Mesenchymal stem cell (in vitro differentiated cells and primary cell): ENCODE data around the gene KCNT1.

Experiments used
- DNase-seq: peaks from one replicate; pipeline ENCODE4 v3.0.0-alpha.2; 2013
- H2AFZ ChIP-seq: one replicate; pipeline ENCODE4 v1.6.1; 2013; ENCODE audit warnings: low read depth, mild to moderate bottlenecking, control low read depth, inconsistent platforms, low read length, moderate library complexity
- H2AK5ac ChIP-seq: 2 replicates; pipeline ENCODE4 v1.6.1; 2013; ENCODE audit warnings: low read length, moderate library complexity, mild to moderate bottlenecking, inconsistent platforms; ENCODE audit not compliant: severe bottlenecking
- H2BK120ac ChIP-seq: one replicate; pipeline ENCODE4 v1.6.1; 2013; ENCODE audit warnings: low read depth, mild to moderate bottlenecking, inconsistent platforms, low read length, moderate library complexity
- H2BK12ac ChIP-seq, 2 experiments: one replicate each; pipeline ENCODE4 v1.6.1; 2013; ENCODE audit warnings: inconsistent platforms in 2 of 2, low read length in 2 of 2, mild to moderate bottlenecking in 2 of 2, moderate library complexity in 2 of 2, control low read depth in 1 of 2
- H2BK15ac ChIP-seq: one replicate; pipeline ENCODE4 v1.6.1; 2013; ENCODE audit warnings: mild to moderate bottlenecking, low read depth, inconsistent platforms; ENCODE audit not compliant: poor library complexity, severe bottlenecking
- H2BK5ac ChIP-seq: 2 replicates; pipeline ENCODE4 v1.6.1; 2013; ENCODE audit warnings: low read depth, mild to moderate bottlenecking, low read length, control low read depth, inconsistent platforms; ENCODE audit not compliant: poor library complexity, severe bottlenecking
- H3K14ac ChIP-seq, 2 experiments: one replicate each; pipeline ENCODE4 v1.6.1; 2013; ENCODE audit warnings: inconsistent platforms in 2 of 2, low read length in 2 of 2, control low read depth in 1 of 2, mild to moderate bottlenecking in 1 of 2, moderate library complexity in 1 of 2
- H3K18ac ChIP-seq, 2 experiments: one replicate each; pipeline ENCODE4 v1.6.1; 2013; ENCODE audit warnings: inconsistent platforms in 2 of 2, low read length in 2 of 2, control low read depth in 1 of 2, low read depth in 1 of 2, mild to moderate bottlenecking in 1 of 2
- H3K23ac ChIP-seq, 2 experiments: one replicate each; pipeline ENCODE4 v1.6.1; 2013; ENCODE audit warnings: inconsistent platforms in 2 of 2, low read length in 2 of 2, mild to moderate bottlenecking in 2 of 2, moderate library complexity in 2 of 2, control low read depth in 1 of 2
- H3K27ac ChIP-seq: 2 replicates; pipeline ENCODE4 v1.5.1; 2013; ENCODE audit warnings: mild to moderate bottlenecking, moderate library complexity, low read length, control low read depth, inconsistent platforms; ENCODE audit not compliant: poor library complexity, severe bottlenecking
- H3K27me3 ChIP-seq, 2 experiments: 2 replicates each; pipeline versions ENCODE4 v1.6.1 to v1.7.0; 2013; ENCODE audit warnings: low read length in 2 of 2, mild to moderate bottlenecking in 2 of 2, moderate library complexity in 2 of 2, control low read depth in 1 of 2, inconsistent platforms in 1 of 2; ENCODE audit not compliant: control insufficient read depth in 1 of 2, insufficient read depth in 1 of 2
- H3K36me3 ChIP-seq, 2 experiments: 2 replicates each; pipeline versions ENCODE4 v1.6.1 to v1.7.0; 2013; ENCODE audit warnings: low read length in 2 of 2, control low read depth in 1 of 2, inconsistent platforms in 1 of 2, low read depth in 1 of 2, mild to moderate bottlenecking in 1 of 2; ENCODE audit not compliant: insufficient read depth in 2 of 2, control insufficient read depth in 1 of 2
- H3K4ac ChIP-seq, 2 experiments: one replicate each; pipeline ENCODE4 v1.6.1; 2013; ENCODE audit warnings: inconsistent platforms in 2 of 2, low read length in 2 of 2, mild to moderate bottlenecking in 2 of 2, moderate library complexity in 2 of 2, control low read depth in 1 of 2, low read depth in 1 of 2
- H3K4me1 ChIP-seq: 2 replicates; pipeline ENCODE4 v1.6.1; 2013; ENCODE audit warnings: low read depth, low read length, control low read depth; ENCODE audit not compliant: control insufficient read depth, insufficient read depth
- H3K4me2 ChIP-seq: 2 replicates; pipeline ENCODE4 v1.6.1; 2013; ENCODE audit warnings: low read length, mild to moderate bottlenecking, inconsistent platforms; ENCODE audit not compliant: poor library complexity, severe bottlenecking
- H3K4me3 ChIP-seq, 2 experiments: 2 replicates each; pipeline versions ENCODE4 v1.5.1 to v1.7.0; 2013; ENCODE audit warnings: low read length in 2 of 2, mild to moderate bottlenecking in 2 of 2, control low read depth in 1 of 2, low read depth in 1 of 2; ENCODE audit not compliant: insufficient read depth in 1 of 2
- H3K79me1 ChIP-seq: replicated peaks from 2 replicates; pipeline ENCODE4 v1.6.1; 2013; ENCODE audit warnings: mild to moderate bottlenecking, control low read depth, low read length, inconsistent platforms; ENCODE audit not compliant: poor library complexity, severe bottlenecking
- H3K9ac ChIP-seq: 2 replicates; pipeline ENCODE4 v1.7.0; 2013; ENCODE audit warnings: mild to moderate bottlenecking, low read length, moderate library complexity
- H3K9me3 ChIP-seq: 2 replicates; pipeline ENCODE4 v1.7.0; 2013; ENCODE audit warnings: mild to moderate bottlenecking, low read length; ENCODE audit not compliant: control insufficient read depth
- H4K8ac ChIP-seq: one replicate; pipeline ENCODE4 v1.6.1; 2013; ENCODE audit warnings: inconsistent platforms, mild to moderate bottlenecking, low read length, moderate library complexity
- H4K91ac ChIP-seq: one replicate; pipeline ENCODE4 v1.6.1; 2013; ENCODE audit warnings: mild to moderate bottlenecking, low read length, inconsistent platforms
- WGBS: methylation state at CpG from one replicate; pipeline ENCODE4 v1.1.7; 2013; ENCODE audit warnings: mixed read lengths; 5-methylcytosine and 5-hydroxymethylcytosine counted together

Gene KCNT1

GRCh38 chr9:135756576-135756975, 54.6 kb downstream of the KCNT1 start:
- Histone ChIP-seq H2BK15ac (no peak overlapping the region), H3K36me3 (no peaks in the 10 kb centered on the region), H3K23ac (no peak overlapping the region), H2BK120ac (no peak overlapping the region), H3K27ac (no peak overlapping the region), H2BK12ac (no peak overlapping the region), H2BK5ac (no peak overlapping the region), H3K9me3 (no peaks in the 10 kb centered on the region), H3K4me2 (no peak overlapping the region), H3K4ac (no peak overlapping the region), H2AFZ (no peak overlapping the region), H3K4me3 (no peak overlapping the region), H3K27me3 (peaks cover 0 to 10% of the 10 kb centered on the region in 2 experiments), H4K91ac (no peak overlapping the region), H2AK5ac (no peak overlapping the region), H3K18ac (no peak overlapping the region), H3K79me1 (no peaks in the 10 kb centered on the region), H4K8ac (no peak overlapping the region), H3K9ac (no peak overlapping the region), H3K14ac (no peak overlapping the region), H3K4me1 (no peaks in the 10 kb centered on the region)
- 80% methylated on average over 10 of the region's 10 CpGs for WGBS
- DNase-seq = no peak

- no peak overlapping the region for H3K9ac ChIP-seq
- no peak overlapping the region for H3K18ac ChIP-seq
- peaks cover 0 to 10% of the 10 kb centered on the region in 2 experiments for H3K27me3 ChIP-seq
- 87% methylated on average over 10 of the region's 14 CpGs for WGBS
- no peaks in the 10 kb centered on the region for H3K4me1 ChIP-seq
- H3K9me3 ChIP-seq = no peaks in the 10 kb centered on the region
- H4K8ac ChIP-seq = no peak overlapping the region
- no peak overlapping the region for H3K14ac ChIP-seq
- no peak for DNase-seq
- no peak overlapping the region for H2AK5ac ChIP-seq
- no peak overlapping the region for H4K91ac ChIP-seq
- H3K23ac ChIP-seq = no peak overlapping the region
- H2BK120ac ChIP-seq = no peak overlapping the region
- H2BK12ac ChIP-seq = no peak overlapping the region
- H3K36me3 ChIP-seq = no peaks in the 10 kb centered on the region
- H3K79me1 ChIP-seq = no peaks in the 10 kb centered on the region
- H3K4me3 ChIP-seq = no peak overlapping the region
- no peak overlapping the region for H2BK5ac ChIP-seq
- no peak overlapping the region for H3K27ac ChIP-seq
- no peak overlapping the region for H2BK15ac ChIP-seq
- no peak overlapping the region for H2AFZ ChIP-seq
- no peak overlapping the region for H3K4me2 ChIP-seq
- H3K4ac ChIP-seq = no peak overlapping the region
Observed at GRCh38 chr9:135757356-135757755, 55.4 kb downstream of the KCNT1 start.

GRCh38 chr9:135758056-135758455, 56.1 kb downstream of the KCNT1 start:
- H3K9me3 ChIP-seq = no peaks in the 10 kb centered on the region
- no peak overlapping the region for H2BK5ac ChIP-seq
- H3K9ac ChIP-seq = no peak overlapping the region
- H3K27ac ChIP-seq = no peak overlapping the region
- no peak overlapping the region for H4K8ac ChIP-seq
- H3K79me1 ChIP-seq = no peaks in the 10 kb centered on the region
- no peak for DNase-seq
- H3K36me3 ChIP-seq = no peaks in the 10 kb centered on the region
- H2BK120ac ChIP-seq = no peak overlapping the region
- H3K4me3 ChIP-seq = no peak overlapping the region
- no peak overlapping the region for H4K91ac ChIP-seq
- no peak overlapping the region for H2BK12ac ChIP-seq
- H3K27me3 ChIP-seq = peaks cover 0 to 9% of the 10 kb centered on the region in 2 experiments
- no peak overlapping the region for H3K18ac ChIP-seq
- no peak overlapping the region for H3K14ac ChIP-seq
- no peaks in the 10 kb centered on the region for H3K4me1 ChIP-seq
- no peak overlapping the region for H2AFZ ChIP-seq
- H2BK15ac ChIP-seq = no peak overlapping the region
- H3K4ac ChIP-seq = no peak overlapping the region
- H2AK5ac ChIP-seq = no peak overlapping the region
- H3K23ac ChIP-seq = no peak overlapping the region
- 94% methylated on average over 21 of the region's 21 CpGs for WGBS
- H3K4me2 ChIP-seq = no peak overlapping the region

GRCh38 chr9:135758870-135759269, 56.9 kb downstream of the KCNT1 start:
- Histone ChIP-seq H3K14ac (no peak overlapping the region), H3K9me3 (no peaks in the 10 kb centered on the region), H3K18ac (no peak overlapping the region), H2BK12ac (no peak overlapping the region), H3K27me3 (peaks cover 0 to 7% of the 10 kb centered on the region in 2 experiments), H4K91ac (no peak overlapping the region), H4K8ac (no peak overlapping the region), H2AFZ (no peak overlapping the region), H2BK120ac (no peak overlapping the region), H3K79me1 (no peaks in the 10 kb centered on the region), H3K9ac (no peak overlapping the region), H3K4me2 (no peak overlapping the region), H3K4me1 (no peaks in the 10 kb centered on the region), H3K4me3 (peak overlapping the region in 1 of 2 experiments; percentile 7), H3K23ac (no peak overlapping the region), H3K27ac (no peak overlapping the region), H2AK5ac (no peak overlapping the region), H3K4ac (no peak overlapping the region), H2BK5ac (no peak overlapping the region), H2BK15ac (no peak overlapping the region), H3K36me3 (no peaks in the 10 kb centered on the region)
- no peak for DNase-seq
- 75% methylated on average over 6 of the region's 10 CpGs for WGBS
